SKM-1 treated with dmso at 0.1 percent for 144 hours (cell line): Measurements from ENCODE around the gene OPHN1.
"Not testable (repeated sequence)": the region's sequence is repeated elsewhere in the genome, so short reads cannot be mapped to it uniquely, and the experiment has no call there.

ENCODE experiments used
- DNase-seq: peaks from one replicate; lab custom pipeline; 2025; ENCODE audit not compliant: unreplicated experiment; lab: John Stamatoyannopoulos, UW

Gene OPHN1

GRCh38 chrX:68363984-68364383 is 69.3 kb downstream of the OPHN1 start:
- DNase-seq: no peak

- DNase-seq: no peak
Measured at GRCh38 chrX:68358679-68359078, 74.6 kb downstream of the OPHN1 start.

- no peak for DNase-seq
Measured at GRCh38 chrX:68355629-68355920, 77.7 kb downstream of the OPHN1 start.

GRCh38 chrX:68354879-68355628 is 78.2 kb downstream of the OPHN1 start:
- DNase-seq: no peak

- peak; percentile 13 for DNase-seq
Measured at GRCh38 chrX:68345025-68345424, 88.3 kb downstream of the OPHN1 start.

- no peak for DNase-seq
Measured at GRCh38 chrX:68343551-68343950, 89.7 kb downstream of the OPHN1 start.

GRCh38 chrX:68332201-68332731 is 101.0 kb downstream of the OPHN1 start:
- DNase-seq: no peak

GRCh38 chrX:68326841-68327240 is 106.5 kb downstream of the OPHN1 start:
- not testable (repeated sequence) for DNase-seq

GRCh38 chrX:68307769-68308168 is 125.5 kb downstream of the OPHN1 start:
- DNase-seq: no peak

GRCh38 chrX:68304602-68305001 is 128.7 kb downstream of the OPHN1 start:
- no peak for DNase-seq

- DNase-seq: no peak
Measured at GRCh38 chrX:68299898-68300297, 133.4 kb downstream of the OPHN1 start.

GRCh38 chrX:68292471-68292870 is 140.8 kb downstream of the OPHN1 start:
- no peak for DNase-seq

- no peak for DNase-seq
Measured at GRCh38 chrX:68288127-68288526, 145.2 kb downstream of the OPHN1 start.

- no peak for DNase-seq
Measured at GRCh38 chrX:68287419-68287818, 145.9 kb downstream of the OPHN1 start.

- no peak for DNase-seq
Measured at GRCh38 chrX:68286980-68287379, 146.3 kb downstream of the OPHN1 start.

GRCh38 chrX:68286076-68286475 is 147.2 kb downstream of the OPHN1 start:
- DNase-seq: no peak

GRCh38 chrX:68284281-68284904 is 148.9 kb downstream of the OPHN1 start:
- DNase-seq: no peak

GRCh38 chrX:68273887-68274286 is 159.4 kb downstream of the OPHN1 start:
- DNase-seq: no peak

GRCh38 chrX:68264793-68265192 is 168.5 kb downstream of the OPHN1 start:
- not testable (repeated sequence) for DNase-seq

GRCh38 chrX:68261060-68261672 is 172.1 kb downstream of the OPHN1 start:
- no peak for DNase-seq

- DNase-seq: no peak
Measured at GRCh38 chrX:68256990-68257389, 176.3 kb downstream of the OPHN1 start.
